Natural killer cell (primary cell): ENCODE measurements around the gene OLFM3. TPM values are rescaled to one million over a fixed set of nuclear protein-coding genes. Genes with fewer than 3 reads are reported as not detected.

Experiments used
- ATAC-seq, 3 donors: fragments of 150-1000 bp in 2 of 3; fragments of 200-7000 bp in 1 of 3; cut with Tn5 transposase; 1 replicate in 1 of 3; 2 replicates in 2 of 3; pipeline ENCODE4 v1.10.0; 2021; ENCODE audit warnings: mild to moderate bottlenecking in 2 of 3, moderate library complexity in 2 of 3
- DNase-seq, 2 donors: peaks; one replicate each; pipeline versions ENCODE4 v3.0.0 to v3.0.0-alpha.2; 2013 to 2021; ENCODE audit warnings: mixed read lengths in 1 of 2
- H3K27ac ChIP-seq: one replicate; pipeline ENCODE4 v1.5.1; 2013; ENCODE audit warnings: mild to moderate bottlenecking, low read length
- H3K27me3 ChIP-seq: one replicate; pipeline ENCODE4 v1.6.1; 2013; ENCODE audit warnings: low read length; ENCODE audit not compliant: control insufficient read depth, insufficient read depth
- H3K36me3 ChIP-seq: one replicate; pipeline ENCODE4 v1.6.1; 2013; ENCODE audit warnings: low read length; ENCODE audit not compliant: control insufficient read depth, insufficient read depth
- H3K4me1 ChIP-seq: one replicate; pipeline ENCODE4 v1.6.1; 2013; ENCODE audit warnings: low read length; ENCODE audit not compliant: control insufficient read depth, insufficient read depth
- H3K4me3 ChIP-seq: one replicate; pipeline ENCODE4 v1.5.1; 2013; ENCODE audit warnings: low read length
- H3K9me3 ChIP-seq: one replicate; pipeline ENCODE4 v1.6.1; 2013; ENCODE audit warnings: low read length; ENCODE audit not compliant: control insufficient read depth, insufficient read depth
- H3K27ac Mint-ChIP-seq, 2 donors: one replicate each; pipeline ENCODE4 v1.8.0; 2022; ENCODE audit warnings: mild to moderate bottlenecking in 2 of 2, mixed read lengths in 2 of 2, moderate library complexity in 1 of 2
- H3K27me3 Mint-ChIP-seq, 2 donors: one replicate each; pipeline ENCODE4 v1.8.0; 2022; ENCODE audit warnings: low read depth in 2 of 2, mixed read lengths in 2 of 2
- H3K36me3 Mint-ChIP-seq: one replicate; pipeline ENCODE4 v1.8.0; 2022; ENCODE audit warnings: mixed read lengths
- H3K4me1 Mint-ChIP-seq, 2 donors: one replicate each; pipeline ENCODE4 v1.8.0; 2022; ENCODE audit warnings: mixed read lengths in 2 of 2
- H3K4me3 Mint-ChIP-seq: one replicate; pipeline ENCODE4 v1.8.0; 2022; ENCODE audit warnings: mild to moderate bottlenecking, moderate library complexity, mixed read lengths
- H3K9me3 Mint-ChIP-seq, 2 donors: one replicate each; pipeline ENCODE4 v1.8.0; 2022; ENCODE audit warnings: mixed read lengths in 2 of 2
- WGBS: methylation state at CpG from one replicate; pipeline ENCODE4 v1.1.7; 2013; ENCODE audit warnings: missing lambda C conversion rate; ENCODE audit not compliant: insufficient coverage; 5-methylcytosine and 5-hydroxymethylcytosine counted together
- intact Hi-C: fragments of 100-400 bp; cut with micrococcal nuclease; formaldehyde crosslinking; loops from one replicate; pipeline ENCODE4 v1.14.2; 2022
- total RNA-seq, 4 donors: library from RNA; stranded (reverse); fragments of 120-200 nt in 1 of 4; gene quantifications; one replicate each; pipeline versions ENCODE4 v1.2.3 to v1.2.4, GENCODE V29; 2013 to 2022
- TF ChIP-seq, protein P1 (sequence below): fragments of 200-600 bp; IDR thresholded peaks from one replicate; pipeline ENCODE4 v1.8.0; 2022; ENCODE audit warnings: antibody characterized with exemption

The OLFM3 gene
- total RNA-seq, 3 donors from 2014 or later (not counting 1 experiment from before 2014, with no cell fraction given), result not detected

DNA sequence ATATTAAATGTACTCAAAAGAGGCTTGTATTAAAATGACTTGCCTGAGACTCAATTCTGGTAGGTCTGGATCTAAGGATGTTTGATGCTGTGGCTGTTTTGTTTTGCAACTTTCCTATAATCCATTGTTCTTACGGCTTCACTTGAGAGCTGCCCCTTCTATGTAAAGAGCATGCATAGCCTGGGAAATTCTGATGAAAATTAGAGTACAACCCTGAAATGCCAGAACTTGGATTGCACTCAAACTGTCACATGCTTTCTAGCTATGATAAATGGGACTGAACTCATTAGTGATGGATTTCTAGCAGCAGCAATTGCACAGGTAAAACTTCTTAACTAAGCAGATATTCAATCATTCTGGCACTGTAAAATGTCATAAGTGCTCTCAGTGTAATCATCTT is 67.9 kb downstream of the OLFM3 start:
- Mint-ChIP-seq H3K9me3 (peaks cover 7 to 11% of the 10 kb centered on the region in 2 donors), H3K4me1 (no peaks in the 10 kb centered on the region), H3K27me3 (no peaks in the 10 kb centered on the region), H3K36me3 (no peaks in the 10 kb centered on the region), H3K4me3 (no peak overlapping the region), H3K27ac (no peak overlapping the region)
- no peaks in the 10 kb centered on the region for H3K36me3 ChIP-seq
- no peak for ATAC-seq
- no peaks in the 10 kb centered on the region for H3K27me3 ChIP-seq
- H3K4me1 ChIP-seq, result no peaks in the 10 kb centered on the region
- 100% methylated on average over 1 of the region's 1 CpG for WGBS
- intact Hi-C loops, result no loop called here
- no peak overlapping the region for H3K27ac ChIP-seq
- DNase-seq, result no peak
- TF ChIP-seq, protein P1, sequence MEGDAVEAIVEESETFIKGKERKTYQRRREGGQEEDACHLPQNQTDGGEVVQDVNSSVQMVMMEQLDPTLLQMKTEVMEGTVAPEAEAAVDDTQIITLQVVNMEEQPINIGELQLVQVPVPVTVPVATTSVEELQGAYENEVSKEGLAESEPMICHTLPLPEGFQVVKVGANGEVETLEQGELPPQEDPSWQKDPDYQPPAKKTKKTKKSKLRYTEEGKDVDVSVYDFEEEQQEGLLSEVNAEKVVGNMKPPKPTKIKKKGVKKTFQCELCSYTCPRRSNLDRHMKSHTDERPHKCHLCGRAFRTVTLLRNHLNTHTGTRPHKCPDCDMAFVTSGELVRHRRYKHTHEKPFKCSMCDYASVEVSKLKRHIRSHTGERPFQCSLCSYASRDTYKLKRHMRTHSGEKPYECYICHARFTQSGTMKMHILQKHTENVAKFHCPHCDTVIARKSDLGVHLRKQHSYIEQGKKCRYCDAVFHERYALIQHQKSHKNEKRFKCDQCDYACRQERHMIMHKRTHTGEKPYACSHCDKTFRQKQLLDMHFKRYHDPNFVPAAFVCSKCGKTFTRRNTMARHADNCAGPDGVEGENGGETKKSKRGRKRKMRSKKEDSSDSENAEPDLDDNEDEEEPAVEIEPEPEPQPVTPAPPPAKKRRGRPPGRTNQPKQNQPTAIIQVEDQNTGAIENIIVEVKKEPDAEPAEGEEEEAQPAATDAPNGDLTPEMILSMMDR, result no peak
- no peaks in the 10 kb centered on the region for H3K9me3 ChIP-seq
- H3K4me3 ChIP-seq, result no peak overlapping the region

DNA sequence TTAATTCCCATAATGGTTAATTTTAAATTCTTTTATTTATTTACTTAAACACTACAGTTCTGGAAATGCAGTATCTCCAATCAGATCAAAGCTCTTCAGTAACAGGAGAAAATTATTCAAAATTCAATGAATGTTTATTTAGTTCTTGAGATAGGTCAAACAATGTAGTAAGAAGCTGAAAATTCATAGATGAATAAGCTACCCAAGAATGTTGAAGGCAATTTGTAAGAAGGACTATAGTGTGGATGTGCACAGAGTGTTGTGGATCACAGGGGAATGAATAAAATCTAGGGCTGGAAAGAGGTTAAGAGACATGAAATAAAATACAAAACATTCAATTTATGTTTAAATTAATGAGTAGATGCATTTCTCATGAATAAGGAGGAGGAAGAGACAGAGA is 72.0 kb downstream of the OLFM3 start:
- Histone ChIP-seq H3K36me3 (no peaks in the 10 kb centered on the region), H3K4me3 (no peak overlapping the region), H3K27ac (no peak overlapping the region), H3K4me1 (no peaks in the 10 kb centered on the region), H3K9me3 (no peaks in the 10 kb centered on the region), H3K27me3 (no peaks in the 10 kb centered on the region)
- no peak overlapping the region for H3K27ac Mint-ChIP-seq
- peaks cover 0 to 3% of the 10 kb centered on the region in 2 donors for H3K9me3 Mint-ChIP-seq
- no peak for DNase-seq
- no peak for ATAC-seq
- TF ChIP-seq, protein P1, result no peak
- H3K27me3 Mint-ChIP-seq, result no peaks in the 10 kb centered on the region
- no peaks in the 10 kb centered on the region for H3K4me1 Mint-ChIP-seq
- intact Hi-C loops, result no loop called here
- H3K36me3 Mint-ChIP-seq, result no peaks in the 10 kb centered on the region
- H3K4me3 Mint-ChIP-seq, result no peak overlapping the region

DNA sequence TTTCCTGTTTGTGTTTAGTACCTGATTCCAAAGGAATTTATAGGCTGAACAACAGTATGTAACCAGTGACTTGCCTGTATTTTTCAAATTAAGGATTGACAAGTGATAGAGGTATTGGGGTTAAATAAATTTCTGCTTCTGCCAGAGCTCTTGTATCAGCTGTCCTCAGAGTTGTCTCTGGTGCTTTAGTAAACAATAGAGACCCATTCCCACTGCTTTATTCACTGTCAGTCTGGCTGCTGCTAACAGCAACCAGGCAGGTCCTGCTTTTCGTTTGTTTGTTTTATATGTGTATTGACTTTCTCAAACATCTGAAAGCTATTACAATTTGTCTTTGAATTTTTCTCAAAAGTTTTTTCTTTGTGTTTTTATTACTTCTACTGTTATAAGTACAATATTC is 76.1 kb downstream of the OLFM3 start:
- Mint-ChIP-seq H3K4me3 (no peak overlapping the region), H3K27ac (no peak overlapping the region), H3K36me3 (no peaks in the 10 kb centered on the region), H3K9me3 (peaks cover 3 to 5% of the 10 kb centered on the region in 2 donors), H3K4me1 (no peaks in the 10 kb centered on the region), H3K27me3 (no peaks in the 10 kb centered on the region)
- Histone ChIP-seq H3K27me3 (no peaks in the 10 kb centered on the region), H3K9me3 (no peaks in the 10 kb centered on the region), H3K4me1 (no peaks in the 10 kb centered on the region), H3K36me3 (no peaks in the 10 kb centered on the region), H3K4me3 (no peak overlapping the region), H3K27ac (no peak overlapping the region)
- TF ChIP-seq, protein P1, result no peak
- ATAC-seq (no peak), DNase-seq (no peak)
- intact Hi-C loops, result no loop called here
- WGBS, result no CpG with 5 or more reads among the region's 1 CpG

DNA sequence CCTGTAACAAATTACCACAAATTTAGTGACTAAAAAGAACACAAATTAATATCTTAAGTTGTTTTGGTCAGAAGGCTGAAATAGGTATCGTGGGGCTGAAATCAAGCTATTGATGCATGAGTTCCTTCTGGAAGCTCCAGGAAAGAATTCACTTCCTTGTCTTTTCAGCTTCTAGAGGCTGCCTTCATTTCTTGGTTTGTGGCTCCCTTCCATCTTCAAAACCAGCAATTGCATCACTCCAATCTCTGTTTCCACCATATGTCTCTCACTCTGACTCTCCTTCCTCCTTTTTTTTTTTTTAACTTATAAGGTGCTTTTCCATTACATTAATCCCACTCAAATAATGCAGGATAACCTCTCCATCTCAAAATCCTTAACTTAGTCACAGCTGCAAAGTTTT is 78.4 kb downstream of the OLFM3 start:
- intact Hi-C loops, result no loop called here
- no peaks in the 10 kb centered on the region for H3K9me3 ChIP-seq
- H3K4me3 ChIP-seq, result no peak overlapping the region
- no peak overlapping the region for H3K27ac ChIP-seq
- ATAC-seq, result no peak
- H3K27me3 ChIP-seq, result no peaks in the 10 kb centered on the region
- DNase-seq, result no peak
- no peaks in the 10 kb centered on the region for H3K36me3 ChIP-seq
- Mint-ChIP-seq H3K27me3 (no peaks in the 10 kb centered on the region), H3K27ac (no peak overlapping the region), H3K4me1 (no peaks in the 10 kb centered on the region), H3K4me3 (no peak overlapping the region), H3K9me3 (peaks cover 0 to 5% of the 10 kb centered on the region in 2 donors), H3K36me3 (no peaks in the 10 kb centered on the region)
- no peaks in the 10 kb centered on the region for H3K4me1 ChIP-seq
- TF ChIP-seq, protein P1, result no peak
- WGBS, result 78% methylated on average over 1 of the region's 1 CpG
